Measurements from ENCODE around the gene RSRC1.

- TF ChIP-seq CTCF (IDR thresholded peaks at IDR 0.05; ENCODE audit: low read depth, low read length): no peak
- no peak for TF ChIP-seq EZH2phosphoT487 (IDR thresholded peaks at IDR 0.05; ENCODE audit: low read depth)
Observed at GRCh38 chr3:158570999-158571702, 461.3 kb downstream of the RSRC1 start, which contains the start of gene MLF1.
